ENCODE results near the gene CDH23.
"Not testable (repeated sequence)": the region's sequence is repeated elsewhere in the genome, so short reads cannot be mapped to it uniquely, and the experiment has no call there.

CDH23 gene

GRCh38 chr10:71838264-71839211 is 441.8 kb downstream of the CDH23 start:
- no peak for DNase-seq (ENCODE audit: low spot score)

- no peak for DNase-seq (ENCODE audit: low spot score)
Measured at GRCh38 chr10:71840177-71840957, 443.6 kb downstream of the CDH23 start.

GRCh38 chr10:71840958-71841335 is 444.2 kb downstream of the CDH23 start:
- DNase-seq (ENCODE audit: low spot score), result no peak

GRCh38 chr10:71842422-71842821 is 445.7 kb downstream of the CDH23 start:
- no peak for DNase-seq (ENCODE audit: low spot score)

- DNase-seq (ENCODE audit: low spot score), result no peak
Measured at GRCh38 chr10:71842856-71843686, 446.4 kb downstream of the CDH23 start.

GRCh38 chr10:71844084-71844483 is 447.4 kb downstream of the CDH23 start:
- no peak for DNase-seq (ENCODE audit: low spot score)

- no peak for DNase-seq (ENCODE audit: low spot score)
Measured at GRCh38 chr10:71844695-71845094, 448.0 kb downstream of the CDH23 start.

- no peak for DNase-seq (ENCODE audit: low spot score)
Measured at GRCh38 chr10:71845410-71846405, 449.0 kb downstream of the CDH23 start.

- DNase-seq (ENCODE audit: low spot score), result no peak
Measured at GRCh38 chr10:71846816-71847215, 450.1 kb downstream of the CDH23 start.

- no peak for DNase-seq (ENCODE audit: low spot score)
Measured at GRCh38 chr10:71847418-71847817, 450.7 kb downstream of the CDH23 start.

- no peak for DNase-seq (ENCODE audit: low spot score)
Measured at GRCh38 chr10:71848325-71849275, 451.9 kb downstream of the CDH23 start.

GRCh38 chr10:71849461-71849908 is 452.8 kb downstream of the CDH23 start:
- no peak for DNase-seq (ENCODE audit: low spot score)

GRCh38 chr10:71850021-71850742 is 453.5 kb downstream of the CDH23 start:
- DNase-seq (ENCODE audit: low spot score), result no peak

- peak; percentile 98 for DNase-seq (ENCODE audit: low spot score)
Measured at GRCh38 chr10:71850743-71851464, 454.2 kb downstream of the CDH23 start, which contains the start of gene PSAP. Gene PSAP (minus strand): TSS chr10:71851251. CDS start chr10:71851221, 30 bp downstream.

- not testable (repeated sequence) for DNase-seq (ENCODE audit: low spot score)
Measured at GRCh38 chr10:71851465-71852095, 454.9 kb downstream of the CDH23 start.

GRCh38 chr10:71852355-71852937 is 455.7 kb downstream of the CDH23 start:
- DNase-seq (ENCODE audit: low spot score), result no peak

GRCh38 chr10:71854031-71854430 is 457.3 kb downstream of the CDH23 start:
- DNase-seq (ENCODE audit: low spot score), result no peak
